Epithelial cell of esophagus (primary cell): Measurements from ENCODE around the gene AUTS2.

Experiments
- DNase-seq: peaks from one replicate; pipeline ENCODE4 v3.0.0; 2010; ENCODE audit warnings: low read depth
- H3K4me3 ChIP-seq: 2 replicates; pipeline ENCODE4 v1.5.1; 2011; ENCODE audit warnings: mild to moderate bottlenecking, low read length, control low read depth
- CTCF ChIP-seq: IDR thresholded peaks from 2 replicates; pipeline ENCODE4 v1.5.1; 2011; ENCODE audit warnings: low read depth, mild to moderate bottlenecking, low read length, control low read depth, inconsistent platforms; ENCODE audit not compliant: insufficient read depth; ENCODE audit errors: missing control alignments

Gene AUTS2

GRCh38 chr7:70578131-70578530, 979.9 kb downstream of the AUTS2 start:
- TF ChIP-seq CTCF: no peak
- DNase-seq: no peak
- H3K4me3 ChIP-seq: no peak overlapping the region

GRCh38 chr7:70579397-70580097, 981.3 kb downstream of the AUTS2 start:
- TF ChIP-seq CTCF: no peak
- peak; percentile 54 for DNase-seq
- H3K4me3 ChIP-seq: no peak overlapping the region

- no peak for TF ChIP-seq CTCF
Measured at GRCh38 chr7:70580161-70580560, 981.9 kb downstream of the AUTS2 start.

GRCh38 chr7:70582927-70583895, 984.9 kb downstream of the AUTS2 start:
- H3K4me3 ChIP-seq: no peak overlapping the region
- peak; percentile 58 for DNase-seq
- no peak for TF ChIP-seq CTCF

More at GRCh38 chr7:70580161-70580560, 981.9 kb downstream of the AUTS2 start:
- no peak overlapping the region for H3K4me3 ChIP-seq
- no peak for DNase-seq

- peak; percentile 16 for DNase-seq
- TF ChIP-seq CTCF: no peak
- no peak overlapping the region for H3K4me3 ChIP-seq
Measured at GRCh38 chr7:70583965-70584883, 985.9 kb downstream of the AUTS2 start.

- no peak for DNase-seq
- H3K4me3 ChIP-seq: no peak overlapping the region
- TF ChIP-seq CTCF: peak; percentile 12
Measured at GRCh38 chr7:70585071-70585470, 986.8 kb downstream of the AUTS2 start.
